Measurements from ENCODE around the gene HSPE1.
"Not testable (repeated sequence)": the region's sequence is repeated elsewhere in the genome, so short reads cannot be mapped to it uniquely, and the experiment has no call there.

The HSPE1 gene

DNA sequence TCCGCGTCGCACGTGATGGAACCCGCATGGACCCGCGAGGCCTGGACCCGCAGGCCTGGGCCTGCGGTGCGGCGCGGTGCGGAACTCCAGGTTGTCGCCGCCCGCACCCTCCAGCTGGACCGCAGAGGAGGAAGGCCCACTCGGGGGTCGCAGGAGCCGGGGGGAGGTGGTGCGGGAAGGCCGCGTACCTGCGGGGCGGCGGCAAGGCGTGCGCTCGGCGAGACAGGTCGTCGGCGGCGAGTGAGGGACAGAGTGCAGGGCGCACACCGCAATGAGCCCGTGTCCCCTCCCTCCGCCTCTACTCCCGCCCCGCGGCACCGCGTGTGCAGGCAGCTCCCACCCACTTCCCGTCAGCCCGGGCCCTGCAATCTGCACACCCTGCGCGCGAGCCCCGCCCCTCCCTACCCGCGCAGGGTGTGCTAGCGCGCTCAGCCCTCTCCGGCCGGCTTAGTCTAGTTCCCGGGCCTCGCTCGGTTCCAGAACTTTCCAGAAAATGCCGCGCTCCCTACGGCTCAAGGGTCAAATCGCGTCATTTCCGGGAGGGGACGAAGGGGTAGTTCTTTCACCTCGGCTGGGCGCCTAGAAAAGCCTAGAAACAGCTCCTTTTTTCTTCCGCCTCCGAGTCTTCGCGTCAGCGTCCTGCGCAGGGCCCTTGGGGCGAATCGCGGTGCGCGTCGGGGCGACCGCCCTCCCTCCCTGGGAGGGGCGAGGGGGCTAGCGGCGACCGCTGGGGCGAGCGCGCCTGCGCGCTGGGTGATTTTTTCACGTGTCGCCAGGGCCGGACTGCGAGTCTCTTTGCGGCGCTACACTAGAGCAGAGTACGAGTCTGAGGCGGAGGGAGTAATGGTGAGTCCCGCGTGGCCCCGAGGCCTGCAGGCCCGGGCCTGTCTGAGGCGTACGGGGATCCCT is at the start of gene HSPE1, which contains the start of gene HSPD1:
Gene HSPE1, plus strand, starts transcription at position 786 of the 909 bp plus-strand sequence. Its CDS starts 58 bp downstream, at position 844.
Gene HSPD1, minus strand, starts transcription at position 247 of the 909 bp plus-strand sequence. CDS start 992 bp downstream, outside the sequence.
- peak; percentile 99 for DNase-seq
- peaks cover 32% of the 10 kb centered on the region for H3K36me3 ChIP-seq (replicated peaks)
- H3K4me3 ChIP-seq (ENCODE audit: low read depth, low read length): peak within 1 kb of the TSS; percentile 96
- in situ Hi-C loops (cut with HindIII; ENCODE audit: low pct_ligation_motif_present, low sequenced_read_pairs): no loop called here
- TF ChIP-seq, protein P1, sequence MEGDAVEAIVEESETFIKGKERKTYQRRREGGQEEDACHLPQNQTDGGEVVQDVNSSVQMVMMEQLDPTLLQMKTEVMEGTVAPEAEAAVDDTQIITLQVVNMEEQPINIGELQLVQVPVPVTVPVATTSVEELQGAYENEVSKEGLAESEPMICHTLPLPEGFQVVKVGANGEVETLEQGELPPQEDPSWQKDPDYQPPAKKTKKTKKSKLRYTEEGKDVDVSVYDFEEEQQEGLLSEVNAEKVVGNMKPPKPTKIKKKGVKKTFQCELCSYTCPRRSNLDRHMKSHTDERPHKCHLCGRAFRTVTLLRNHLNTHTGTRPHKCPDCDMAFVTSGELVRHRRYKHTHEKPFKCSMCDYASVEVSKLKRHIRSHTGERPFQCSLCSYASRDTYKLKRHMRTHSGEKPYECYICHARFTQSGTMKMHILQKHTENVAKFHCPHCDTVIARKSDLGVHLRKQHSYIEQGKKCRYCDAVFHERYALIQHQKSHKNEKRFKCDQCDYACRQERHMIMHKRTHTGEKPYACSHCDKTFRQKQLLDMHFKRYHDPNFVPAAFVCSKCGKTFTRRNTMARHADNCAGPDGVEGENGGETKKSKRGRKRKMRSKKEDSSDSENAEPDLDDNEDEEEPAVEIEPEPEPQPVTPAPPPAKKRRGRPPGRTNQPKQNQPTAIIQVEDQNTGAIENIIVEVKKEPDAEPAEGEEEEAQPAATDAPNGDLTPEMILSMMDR (IDR thresholded peaks at IDR 0.05; ENCODE audit: low read depth, low read length, missing control alignments): no peak
- H3K27ac ChIP-seq: peak within 1 kb of the TSS; percentile 73
- H3K27me3 ChIP-seq (replicated peaks): no peaks in the 10 kb centered on the region

GRCh38 chr2:197450465-197450864 is 49.7 kb upstream of the HSPE1 start:
- no peak overlapping the region for H3K27ac ChIP-seq
- TF ChIP-seq, protein P1 (IDR thresholded peaks at IDR 0.05; ENCODE audit: low read depth, low read length, missing control alignments): no peak

GRCh38 chr2:197450935-197451358 is 49.2 kb upstream of the HSPE1 start:
- DNase-seq; H3K27ac ChIP-seq; in situ Hi-C loops (cut with HindIII; ENCODE audit: low pct_ligation_motif_present, low sequenced_read_pairs); H3K36me3 ChIP-seq (replicated peaks); H3K4me3 ChIP-seq (ENCODE audit: low read depth, low read length); H3K27me3 ChIP-seq (replicated peaks): not testable (repeated sequence)

More at GRCh38 chr2:197450465-197450864, 49.7 kb upstream of the HSPE1 start:
- in situ Hi-C loops (cut with HindIII; ENCODE audit: low pct_ligation_motif_present, low sequenced_read_pairs): no loop called here
- Histone ChIP-seq H3K36me3 (replicated peaks) (no peaks in the 10 kb centered on the region), H3K27me3 (replicated peaks) (no peaks in the 10 kb centered on the region), H3K4me3 (ENCODE audit: low read depth, low read length) (no peak overlapping the region)
- no peak for DNase-seq

GRCh38 chr2:197452754-197453122 is 47.4 kb upstream of the HSPE1 start:
- H3K27ac ChIP-seq: peak overlapping the region; percentile 81
- TF ChIP-seq, protein P1 (IDR thresholded peaks at IDR 0.05; ENCODE audit: low read depth, low read length, missing control alignments): no peak

GRCh38 chr2:197453123-197453913 is 46.9 kb upstream of the HSPE1 start, which contains the start of gene COQ10B:
Gene COQ10B (plus strand): TSS chr2:197453552. CDS start chr2:197453561, 9 bp downstream.
- in situ Hi-C loops (cut with HindIII; ENCODE audit: low pct_ligation_motif_present, low sequenced_read_pairs): no loop called here
- Histone ChIP-seq H3K36me3 (replicated peaks) (no peaks in the 10 kb centered on the region), H3K27me3 (replicated peaks) (no peaks in the 10 kb centered on the region), H3K4me3 (ENCODE audit: low read depth, low read length) (peak within 1 kb of the TSS; percentile 97), H3K27ac (peak within 1 kb of the TSS; percentile 100)
- peak; percentile 99 for DNase-seq
- TF ChIP-seq, protein P1 (IDR thresholded peaks at IDR 0.05; ENCODE audit: low read depth, low read length, missing control alignments): peak; percentile 54

More at GRCh38 chr2:197452754-197453122, 47.4 kb upstream of the HSPE1 start:
- Histone ChIP-seq H3K4me3 (ENCODE audit: low read depth, low read length) (peak overlapping the region; percentile 97), H3K36me3 (replicated peaks) (no peaks in the 10 kb centered on the region), H3K27me3 (replicated peaks) (no peaks in the 10 kb centered on the region)
- in situ Hi-C loops (cut with HindIII; ENCODE audit: low pct_ligation_motif_present, low sequenced_read_pairs): no loop called here
- no peak for DNase-seq

All from brain microvascular endothelial cell (primary cell).